ENCODE results near the gene SNPH. TPM values are rescaled to one million over a fixed set of nuclear protein-coding genes. Genes with fewer than 3 reads are reported as not detected.

Gene SNPH
- total and polyA plus RNA-seq, 2 donors from 2014 or later: 3.1 TPM

GRCh38 chr20:1293641-1294379 is 27.7 kb downstream of the SNPH start:
- Histone ChIP-seq H3K4me3 (ENCODE audit: low read length in 3 of 3) (no peak overlapping the region), H3K4me1 (ENCODE audit: control insufficient read depth in 2 of 3, insufficient read depth in 2 of 3, low read depth in 1 of 3, low read length in 3 of 3) (no peaks in the 10 kb centered on the region), H3K9ac (ENCODE audit: low read length in 3 of 3) (no peak overlapping the region), H3K27ac (ENCODE audit: low read depth in 2 of 2, low read length in 2 of 2) (no peak overlapping the region), H3K27me3 (ENCODE audit: control insufficient read depth, insufficient read depth, low read length) (no peaks in the 10 kb centered on the region), H3K36me3 (ENCODE audit: control insufficient read depth in 2 of 3, insufficient read depth in 3 of 3, low read length in 3 of 3) (no peaks in the 10 kb centered on the region), H3K9me3 (ENCODE audit: control insufficient read depth in 2 of 3, insufficient read depth in 1 of 3, low read length in 3 of 3) (no peaks in the 10 kb centered on the region)
- FAIRE-seq (no peak), DNase-seq (peak in 1 of 5 donors; percentile 7)
- intact Hi-C loops (cut with DNase I): no loop called here
- TF ChIP-seq, protein P1, sequence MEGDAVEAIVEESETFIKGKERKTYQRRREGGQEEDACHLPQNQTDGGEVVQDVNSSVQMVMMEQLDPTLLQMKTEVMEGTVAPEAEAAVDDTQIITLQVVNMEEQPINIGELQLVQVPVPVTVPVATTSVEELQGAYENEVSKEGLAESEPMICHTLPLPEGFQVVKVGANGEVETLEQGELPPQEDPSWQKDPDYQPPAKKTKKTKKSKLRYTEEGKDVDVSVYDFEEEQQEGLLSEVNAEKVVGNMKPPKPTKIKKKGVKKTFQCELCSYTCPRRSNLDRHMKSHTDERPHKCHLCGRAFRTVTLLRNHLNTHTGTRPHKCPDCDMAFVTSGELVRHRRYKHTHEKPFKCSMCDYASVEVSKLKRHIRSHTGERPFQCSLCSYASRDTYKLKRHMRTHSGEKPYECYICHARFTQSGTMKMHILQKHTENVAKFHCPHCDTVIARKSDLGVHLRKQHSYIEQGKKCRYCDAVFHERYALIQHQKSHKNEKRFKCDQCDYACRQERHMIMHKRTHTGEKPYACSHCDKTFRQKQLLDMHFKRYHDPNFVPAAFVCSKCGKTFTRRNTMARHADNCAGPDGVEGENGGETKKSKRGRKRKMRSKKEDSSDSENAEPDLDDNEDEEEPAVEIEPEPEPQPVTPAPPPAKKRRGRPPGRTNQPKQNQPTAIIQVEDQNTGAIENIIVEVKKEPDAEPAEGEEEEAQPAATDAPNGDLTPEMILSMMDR (IDR thresholded peaks at IDR 0.05; ENCODE audit: borderline replicate concordance, extremely low read depth, insufficient read depth): no peak

GRCh38 chr20:1294497-1294896 is 28.4 kb downstream of the SNPH start:
- DNase-seq: peak in 1 of 5 donors; percentile 58
- H3K4me1 ChIP-seq (ENCODE audit: control insufficient read depth in 2 of 3, insufficient read depth in 2 of 3, low read depth in 1 of 3, low read length in 3 of 3): no peaks in the 10 kb centered on the region
- no peak overlapping the region for H3K9ac ChIP-seq (ENCODE audit: low read length in 3 of 3)
- H3K9me3 ChIP-seq (ENCODE audit: control insufficient read depth in 2 of 3, insufficient read depth in 1 of 3, low read length in 3 of 3): no peaks in the 10 kb centered on the region
- H3K36me3 ChIP-seq (ENCODE audit: control insufficient read depth in 2 of 3, insufficient read depth in 3 of 3, low read length in 3 of 3): no peaks in the 10 kb centered on the region
- intact Hi-C loops (cut with DNase I): no loop called here
- TF ChIP-seq, protein P1 (IDR thresholded peaks at IDR 0.05; ENCODE audit: borderline replicate concordance, extremely low read depth, insufficient read depth): no peak
- no peak overlapping the region for H3K4me3 ChIP-seq (ENCODE audit: low read length in 3 of 3)
- FAIRE-seq: no peak
- H3K27ac ChIP-seq (ENCODE audit: low read depth in 2 of 2, low read length in 2 of 2): no peak overlapping the region
- no peaks in the 10 kb centered on the region for H3K27me3 ChIP-seq (ENCODE audit: control insufficient read depth, insufficient read depth, low read length)

- intact Hi-C loops (cut with DNase I): no loop called here
- peak in 1 of 5 donors; percentile 49 for DNase-seq
- Histone ChIP-seq H3K27me3 (ENCODE audit: control insufficient read depth, insufficient read depth, low read length) (no peaks in the 10 kb centered on the region), H3K9me3 (ENCODE audit: control insufficient read depth in 2 of 3, insufficient read depth in 1 of 3, low read length in 3 of 3) (no peaks in the 10 kb centered on the region), H3K4me3 (ENCODE audit: low read length in 3 of 3) (no peak overlapping the region), H3K36me3 (ENCODE audit: control insufficient read depth in 2 of 3, insufficient read depth in 3 of 3, low read length in 3 of 3) (no peaks in the 10 kb centered on the region), H3K4me1 (ENCODE audit: control insufficient read depth in 2 of 3, insufficient read depth in 2 of 3, low read depth in 1 of 3, low read length in 3 of 3) (no peaks in the 10 kb centered on the region), H3K9ac (ENCODE audit: low read length in 3 of 3) (no peak overlapping the region), H3K27ac (ENCODE audit: low read depth in 2 of 2, low read length in 2 of 2) (no peak overlapping the region)
- FAIRE-seq: no peak
- TF ChIP-seq, protein P1 (IDR thresholded peaks at IDR 0.05; ENCODE audit: borderline replicate concordance, extremely low read depth, insufficient read depth): no peak
These were observed 29.3 kb downstream of the SNPH start for GRCh38 chr20:1295276-1295930.
